Thymus (tissue), 11 donors: ENCODE data around the gene KIR2DL4. TPM values are rescaled to one million over a fixed set of nuclear protein-coding genes. Genes with fewer than 3 reads are reported as not detected.
"Not testable (repeated sequence)": the region's sequence is repeated elsewhere in the genome, so short reads cannot be mapped to it uniquely, and the experiment has no call there.

Source experiments
- DNase-seq, 9 donors: peaks; one replicate each; pipeline ENCODE4 v3.0.0-alpha.2; 2013; ENCODE audit warnings: low spot score in 9 of 9, low read depth in 6 of 9, missing footprints in 1 of 9
- H3K27ac ChIP-seq, 2 donors: one replicate each; pipeline ENCODE4 v1.5.1; 2013; ENCODE audit warnings: control low read depth in 1 of 2, low read depth in 1 of 2, low read length in 1 of 2, mild to moderate bottlenecking in 1 of 2, moderate library complexity in 1 of 2
- H3K27me3 ChIP-seq, 2 donors: one replicate each; pipeline ENCODE4 v1.5.1; 2013; ENCODE audit warnings: low read length in 1 of 2; ENCODE audit not compliant: control insufficient read depth in 2 of 2, insufficient read depth in 1 of 2
- H3K36me3 ChIP-seq, 2 donors: one replicate each; pipeline ENCODE4 v1.5.1; 2013; ENCODE audit warnings: low read length in 1 of 2, mild to moderate bottlenecking in 1 of 2, moderate library complexity in 1 of 2; ENCODE audit not compliant: control insufficient read depth in 2 of 2, insufficient read depth in 2 of 2
- H3K4me1 ChIP-seq, 2 donors: one replicate each; pipeline ENCODE4 v1.5.1; 2013; ENCODE audit warnings: low read length in 2 of 2; ENCODE audit not compliant: control insufficient read depth in 2 of 2, insufficient read depth in 2 of 2
- H3K4me3 ChIP-seq, 2 donors: one replicate each; pipeline ENCODE4 v1.5.1; 2013; ENCODE audit warnings: low read length in 2 of 2, control low read depth in 1 of 2, mild to moderate bottlenecking in 1 of 2
- H3K9me3 ChIP-seq, 2 donors: one replicate each; pipeline ENCODE4 v1.5.1; 2013; ENCODE audit warnings: low read length in 1 of 2, mild to moderate bottlenecking in 1 of 2; ENCODE audit not compliant: control insufficient read depth in 2 of 2, insufficient read depth in 1 of 2
- WGBS: extraction: QIAGEN DNeasy Blood & Tissue Kit; methylation state at CpG from one replicate; pipeline ENCODE4 v1.1.7; 2013; 5-methylcytosine and 5-hydroxymethylcytosine counted together
- polyA plus RNA-seq: library from polyadenylated mRNA; stranded (reverse); fragments of 200-250 nt; gene quantifications from one replicate; pipeline ENCODE4 v1.2.3, GENCODE V29; 2013
- total RNA-seq: library from RNA; stranded (reverse); fragments of 120-200 nt; gene quantifications from one replicate; pipeline ENCODE4 v1.2.4, GENCODE V29; 2013
- donor health status: healthy.

KIR2DL4 gene
- total and polyA plus RNA-seq, 2 donors = 0.16 TPM; not detected in 1

- Histone ChIP-seq H3K27ac (no peak overlapping the region), H3K9me3 (no peaks in the 10 kb centered on the region), H3K4me3 (no peak overlapping the region), H3K27me3 (no peaks in the 10 kb centered on the region), H3K4me1 (no peaks in the 10 kb centered on the region), H3K36me3 (no peaks in the 10 kb centered on the region)
- DNase-seq = no peak
- 85% methylated on average over 15 of the region's 15 CpGs for WGBS
Observed at GRCh38 chr19:54817670-54818536, 14.5 kb downstream of the KIR2DL4 start.

DNA sequence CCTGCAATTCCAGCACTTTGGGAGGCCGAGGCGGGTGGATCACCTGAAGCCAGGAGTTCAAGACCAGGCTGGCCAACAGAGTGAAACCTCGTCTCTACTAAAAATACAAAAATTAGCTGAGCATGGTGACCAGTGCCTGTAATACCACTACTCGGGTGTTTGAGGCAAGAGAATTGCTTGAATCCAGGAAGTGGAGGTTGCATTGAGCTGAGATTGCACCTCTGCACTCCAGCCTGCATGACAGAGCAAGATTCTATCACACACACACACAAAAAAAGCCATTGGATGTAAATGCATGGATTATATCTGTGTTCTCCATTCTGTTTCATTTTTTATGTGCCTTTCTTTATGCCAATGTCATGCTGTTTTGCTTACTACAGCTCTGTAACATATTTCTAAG is 21.0 kb downstream of the KIR2DL4 start:
- not testable (repeated sequence) for DNase-seq, H3K9me3 ChIP-seq, H3K4me3 ChIP-seq, H3K27ac ChIP-seq, H3K27me3 ChIP-seq, H3K36me3 ChIP-seq, H3K4me1 ChIP-seq
- 86% methylated on average over 4 of the region's 4 CpGs for WGBS

DNA sequence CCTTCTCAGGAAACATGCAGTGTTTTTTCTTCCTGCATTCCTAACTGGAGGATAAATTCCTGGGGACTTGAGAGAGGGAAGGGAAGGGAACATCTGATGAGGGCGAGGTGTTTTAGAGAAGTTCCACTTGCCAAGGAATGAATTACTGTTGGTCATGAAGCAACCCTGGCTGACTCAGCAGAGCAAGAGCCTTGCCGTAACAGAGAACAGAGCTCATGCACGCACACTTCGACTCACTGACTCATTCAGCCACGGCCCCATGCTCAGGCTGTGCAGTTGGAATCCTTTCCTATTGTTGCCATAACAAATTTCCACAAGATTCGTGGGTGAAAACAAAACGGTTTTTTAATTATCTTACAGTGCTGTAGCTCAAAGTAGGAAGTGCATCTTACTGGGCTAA is 21.9 kb downstream of the KIR2DL4 start:
- not testable (repeated sequence) for H3K9me3 ChIP-seq, H3K4me1 ChIP-seq, H3K27ac ChIP-seq, H3K27me3 ChIP-seq, H3K36me3 ChIP-seq, H3K4me3 ChIP-seq, DNase-seq
- 68% methylated on average over 7 of the region's 7 CpGs for WGBS

DNA sequence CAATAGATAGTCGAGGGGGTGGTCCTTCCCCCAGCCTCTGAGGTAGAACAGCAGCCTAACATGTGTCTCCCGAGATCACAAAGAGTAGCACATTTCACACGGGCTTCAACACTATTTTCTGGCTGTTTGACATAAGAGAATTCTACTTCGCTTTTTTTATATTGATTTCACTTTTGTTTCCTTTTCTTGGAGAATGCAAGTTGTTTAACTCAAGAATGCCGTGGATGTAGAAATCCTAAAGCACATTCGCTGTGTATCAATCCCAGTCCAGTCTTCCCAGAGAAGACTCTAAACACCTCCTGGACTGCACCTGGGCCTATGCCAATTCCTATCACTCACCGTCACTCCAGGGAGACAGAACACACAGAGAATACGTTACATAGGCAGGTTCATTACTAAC is 24.7 kb downstream of the KIR2DL4 start:
- WGBS = 92% methylated on average over 8 of the region's 8 CpGs
- not testable (repeated sequence) for DNase-seq, H3K4me3 ChIP-seq, H3K9me3 ChIP-seq, H3K27ac ChIP-seq, H3K36me3 ChIP-seq, H3K27me3 ChIP-seq, H3K4me1 ChIP-seq

- not testable (repeated sequence) for H3K36me3 ChIP-seq, DNase-seq, H3K4me3 ChIP-seq, H3K4me1 ChIP-seq, H3K27ac ChIP-seq, H3K9me3 ChIP-seq, H3K27me3 ChIP-seq
- WGBS = 95% methylated on average over 14 of the region's 14 CpGs
Observed at GRCh38 chr19:54832496-54832895, 29.1 kb downstream of the KIR2DL4 start, which contains the start of gene KIR2DS4. TSS of gene KIR2DS4 (plus strand) at chr19:54832676.

GRCh38 chr19:54835126-54835525 is 31.7 kb downstream of the KIR2DL4 start:
- DNase-seq, H3K9me3 ChIP-seq, H3K4me3 ChIP-seq, H3K27ac ChIP-seq, H3K27me3 ChIP-seq, H3K4me1 ChIP-seq, H3K36me3 ChIP-seq: not testable (repeated sequence)
- 79% methylated on average over 5 of the region's 5 CpGs for WGBS

DNA sequence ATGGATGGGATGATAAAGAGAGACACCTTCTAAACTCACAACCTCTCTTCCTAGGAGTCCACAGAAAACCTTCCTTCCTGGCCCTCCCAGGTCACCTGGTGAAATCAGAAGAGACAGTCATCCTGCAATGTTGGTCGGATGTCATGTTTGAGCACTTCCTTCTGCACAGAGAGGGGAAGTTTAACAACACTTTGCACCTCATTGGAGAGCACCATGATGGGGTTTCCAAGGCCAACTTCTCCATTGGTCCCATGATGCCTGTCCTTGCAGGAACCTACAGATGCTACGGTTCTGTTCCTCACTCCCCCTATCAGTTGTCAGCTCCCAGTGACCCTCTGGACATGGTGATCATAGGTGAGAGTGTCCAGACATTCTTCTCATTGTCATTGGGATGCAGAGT is 34.1 kb downstream of the KIR2DL4 start:
- H3K4me1 ChIP-seq, DNase-seq, H3K9me3 ChIP-seq, H3K27ac ChIP-seq, H3K36me3 ChIP-seq, H3K4me3 ChIP-seq, H3K27me3 ChIP-seq: not testable (repeated sequence)
- WGBS = 76% methylated on average over 2 of the region's 2 CpGs

GRCh38 chr19:54843171-54843570 is 39.8 kb downstream of the KIR2DL4 start:
- WGBS = 72% methylated on average over 8 of the region's 8 CpGs
- H3K36me3 ChIP-seq, H3K4me1 ChIP-seq, H3K27ac ChIP-seq, H3K27me3 ChIP-seq, DNase-seq, H3K4me3 ChIP-seq, H3K9me3 ChIP-seq: not testable (repeated sequence)

DNA sequence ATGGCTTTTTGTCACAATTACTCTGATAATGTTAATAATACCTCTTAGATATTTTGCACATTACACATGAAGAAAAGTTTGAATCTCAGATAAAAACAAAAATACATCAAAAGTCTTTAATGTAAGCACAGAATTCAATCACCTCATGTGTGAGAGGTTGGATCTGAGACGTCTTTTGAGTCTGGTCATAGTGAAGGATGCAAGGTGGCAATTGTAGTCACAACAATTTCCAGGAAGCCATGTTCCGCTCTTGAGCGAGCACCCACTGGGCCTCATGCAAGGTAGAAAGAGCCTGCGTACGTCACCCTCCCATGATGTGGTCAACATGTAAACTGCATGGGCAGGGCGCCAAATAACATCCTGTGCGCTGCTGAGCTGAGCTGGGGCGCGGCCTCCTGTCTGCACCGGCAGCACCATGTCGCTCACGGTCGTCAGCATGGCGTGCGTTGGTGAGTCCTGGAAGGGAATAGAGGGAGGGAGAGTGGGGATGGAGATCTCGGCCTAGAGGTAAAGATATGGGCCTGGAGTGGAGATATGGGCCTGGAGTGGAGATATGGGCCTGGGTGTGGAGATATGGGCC is 46.7 kb downstream of the KIR2DL4 start, which contains the start of gene KIR3DL2:
Gene KIR3DL2, plus strand, starts transcription at position 383 of the 580 bp plus-strand sequence. Its CDS starts 33 bp downstream, at position 416.
- not testable (repeated sequence) for H3K4me3 ChIP-seq, H3K27me3 ChIP-seq, H3K4me1 ChIP-seq, DNase-seq, H3K27ac ChIP-seq, H3K9me3 ChIP-seq, H3K36me3 ChIP-seq
- WGBS = 89% methylated on average over 16 of the region's 16 CpGs
